Tibial nerve (tissue), 3 donors: Measurements from ENCODE around the gene ADAM30.

Source experiments
- CTCF ChIP-seq, 5 experiments: fragments of 200-600 bp in 3 of 5; fragments of 450-650 bp in 2 of 5; sonication (generic) in 3 of 5; IDR thresholded peaks; one replicate each; pipeline ENCODE4 v1.5.1; 2016 to 2019; ENCODE audit warnings: antibody characterized with exemption in 5 of 5, mild to moderate bottlenecking in 3 of 5, moderate library complexity in 2 of 5
- POLR2A ChIP-seq, 2 donors: fragments of 450-650 bp; IDR thresholded peaks; one replicate each; pipeline ENCODE4 v1.6.1; 2017; ENCODE audit warnings: antibody characterized with exemption in 2 of 2, mild to moderate bottlenecking in 2 of 2, moderate library complexity in 2 of 2

- TF ChIP-seq CTCF (IDR thresholded peaks at IDR 0.05): no peak
- TF ChIP-seq POLR2A (IDR thresholded peaks at IDR 0.05): no peak
Measured at GRCh38 chr1:119869995-119870394, 26.3 kb downstream of the ADAM30 start.
